IPS DF 19.7 (cell line): ENCODE measurements around the gene ASCL1.

Experiments
- DNase-seq: peaks from one replicate; pipeline ENCODE4 v3.0.0-alpha.2; 2013; ENCODE audit warnings: low read depth, low spot score

Gene ASCL1

GRCh38 chr12:102951841-102952240 is 5.6 kb upstream of the ASCL1 start:
- DNase-seq, result no peak

- no peak for DNase-seq
These were observed 4.3 kb upstream of the ASCL1 start for GRCh38 chr12:102953221-102953620.

- no peak for DNase-seq
These were observed 3.3 kb upstream of the ASCL1 start for GRCh38 chr12:102954134-102954533.

GRCh38 chr12:102955926-102956737 is 1.3 kb upstream of the ASCL1 start:
- no peak for DNase-seq

GRCh38 chr12:102956738-102957327 is 641 bp upstream of the ASCL1 start:
- DNase-seq, result no peak

GRCh38 chr12:102958073-102958829 is 777 bp downstream of the ASCL1 start:
- no peak for DNase-seq

GRCh38 chr12:102958830-102959176 is 1.3 kb downstream of the ASCL1 start:
- no peak for DNase-seq

GRCh38 chr12:102959391-102959790 is 1.9 kb downstream of the ASCL1 start:
- DNase-seq, result no peak

GRCh38 chr12:102960766-102961465 is 3.4 kb downstream of the ASCL1 start:
- DNase-seq, result no peak

GRCh38 chr12:102961466-102961855 is 4.0 kb downstream of the ASCL1 start:
- no peak for DNase-seq

GRCh38 chr12:102962532-102962931 is 5.1 kb downstream of the ASCL1 start:
- DNase-seq, result no peak

GRCh38 chr12:102962986-102963385 is 5.5 kb downstream of the ASCL1 start:
- DNase-seq, result no peak

GRCh38 chr12:102963796-102964195 is 6.3 kb downstream of the ASCL1 start:
- DNase-seq, result no peak

- DNase-seq, result no peak
These were observed 7.4 kb downstream of the ASCL1 start for GRCh38 chr12:102964872-102965271.

GRCh38 chr12:102965281-102966155 is 8.0 kb downstream of the ASCL1 start:
- no peak for DNase-seq

GRCh38 chr12:102966200-102966863 is 8.9 kb downstream of the ASCL1 start:
- no peak for DNase-seq

GRCh38 chr12:102970780-102971179 is 13.3 kb downstream of the ASCL1 start:
- no peak for DNase-seq

GRCh38 chr12:102971227-102971626 is 13.8 kb downstream of the ASCL1 start:
- DNase-seq, result no peak

GRCh38 chr12:102973583-102973982 is 16.1 kb downstream of the ASCL1 start:
- no peak for DNase-seq

- DNase-seq, result no peak
These were observed 19.3 kb downstream of the ASCL1 start for GRCh38 chr12:102976609-102977280.
